Measurements from ENCODE around the gene MINDY3.

The MINDY3 gene

DNA sequence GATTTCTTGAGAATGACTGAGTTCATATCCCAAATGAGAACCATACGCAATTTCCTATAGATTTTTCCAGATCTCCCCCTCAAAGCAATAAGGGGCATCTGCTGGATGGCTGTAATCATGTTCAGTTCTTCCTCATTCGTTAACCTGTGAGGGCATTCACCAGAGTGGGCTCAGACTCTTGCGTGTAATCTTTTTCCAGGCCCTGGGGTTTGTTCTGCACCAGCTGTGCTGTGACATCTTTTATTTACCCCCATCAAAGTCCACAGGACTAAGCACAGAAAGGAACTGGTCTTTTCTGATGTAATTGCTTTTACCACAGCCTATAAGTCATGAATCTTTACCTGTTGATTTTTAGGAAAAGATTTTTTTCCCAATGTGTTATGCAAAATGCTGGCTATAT, 112.7 kb downstream of the MINDY3 start:
- no peak for ATAC-seq
- TF ChIP-seq OSR1 (CRISPR knock-in tag; IDR thresholded peaks at IDR 0.05): no peak
- TF ChIP-seq, protein P1, sequence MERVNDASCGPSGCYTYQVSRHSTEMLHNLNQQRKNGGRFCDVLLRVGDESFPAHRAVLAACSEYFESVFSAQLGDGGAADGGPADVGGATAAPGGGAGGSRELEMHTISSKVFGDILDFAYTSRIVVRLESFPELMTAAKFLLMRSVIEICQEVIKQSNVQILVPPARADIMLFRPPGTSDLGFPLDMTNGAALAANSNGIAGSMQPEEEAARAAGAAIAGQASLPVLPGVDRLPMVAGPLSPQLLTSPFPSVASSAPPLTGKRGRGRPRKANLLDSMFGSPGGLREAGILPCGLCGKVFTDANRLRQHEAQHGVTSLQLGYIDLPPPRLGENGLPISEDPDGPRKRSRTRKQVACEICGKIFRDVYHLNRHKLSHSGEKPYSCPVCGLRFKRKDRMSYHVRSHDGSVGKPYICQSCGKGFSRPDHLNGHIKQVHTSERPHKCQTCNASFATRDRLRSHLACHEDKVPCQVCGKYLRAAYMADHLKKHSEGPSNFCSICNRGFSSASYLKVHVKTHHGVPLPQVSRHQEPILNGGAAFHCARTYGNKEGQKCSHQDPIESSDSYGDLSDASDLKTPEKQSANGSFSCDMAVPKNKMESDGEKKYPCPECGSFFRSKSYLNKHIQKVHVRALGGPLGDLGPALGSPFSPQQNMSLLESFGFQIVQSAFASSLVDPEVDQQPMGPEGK (CRISPR knock-in tag; IDR thresholded peaks at IDR 0.05; ENCODE audit: borderline replicate concordance): no peak
- no peak for TF ChIP-seq CSDC2 (CRISPR knock-in tag; IDR thresholded peaks at IDR 0.05)
- no peak for TF ChIP-seq ESRRG (CRISPR knock-in tag; IDR thresholded peaks at IDR 0.05)
- TF ChIP-seq BACH2 (CRISPR knock-in tag; IDR thresholded peaks at IDR 0.05; ENCODE audit: borderline replicate concordance): no peak
- TF ChIP-seq TOX (CRISPR knock-in tag; IDR thresholded peaks at IDR 0.05; ENCODE audit: borderline replicate concordance): no peak
- no peak for TF ChIP-seq ZNF565 (CRISPR knock-in tag; conservative IDR thresholded peaks at IDR 0.05; ENCODE audit: low read depth)
- no peak for TF ChIP-seq ZNF8 (CRISPR knock-in tag; IDR thresholded peaks at IDR 0.05)
- no peak for TF ChIP-seq TCF4 (CRISPR knock-in tag; IDR thresholded peaks at IDR 0.05; ENCODE audit: borderline replicate concordance)
- TF ChIP-seq, protein P2, sequence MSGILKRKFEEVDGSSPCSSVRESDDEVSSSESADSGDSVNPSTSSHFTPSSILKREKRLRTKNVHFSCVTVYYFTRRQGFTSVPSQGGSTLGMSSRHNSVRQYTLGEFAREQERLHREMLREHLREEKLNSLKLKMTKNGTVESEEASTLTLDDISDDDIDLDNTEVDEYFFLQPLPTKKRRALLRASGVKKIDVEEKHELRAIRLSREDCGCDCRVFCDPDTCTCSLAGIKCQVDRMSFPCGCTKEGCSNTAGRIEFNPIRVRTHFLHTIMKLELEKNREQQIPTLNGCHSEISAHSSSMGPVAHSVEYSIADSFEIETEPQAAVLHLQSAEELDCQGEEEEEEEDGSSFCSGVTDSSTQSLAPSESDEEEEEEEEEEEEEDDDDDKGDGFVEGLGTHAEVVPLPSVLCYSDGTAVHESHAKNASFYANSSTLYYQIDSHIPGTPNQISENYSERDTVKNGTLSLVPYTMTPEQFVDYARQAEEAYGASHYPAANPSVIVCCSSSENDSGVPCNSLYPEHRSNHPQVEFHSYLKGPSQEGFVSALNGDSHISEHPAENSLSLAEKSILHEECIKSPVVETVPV (CRISPR knock-in tag; IDR thresholded peaks at IDR 0.05): no peak
- TF ChIP-seq RARB (CRISPR knock-in tag; IDR thresholded peaks at IDR 0.05): no peak
- TF ChIP-seq, protein P3, sequence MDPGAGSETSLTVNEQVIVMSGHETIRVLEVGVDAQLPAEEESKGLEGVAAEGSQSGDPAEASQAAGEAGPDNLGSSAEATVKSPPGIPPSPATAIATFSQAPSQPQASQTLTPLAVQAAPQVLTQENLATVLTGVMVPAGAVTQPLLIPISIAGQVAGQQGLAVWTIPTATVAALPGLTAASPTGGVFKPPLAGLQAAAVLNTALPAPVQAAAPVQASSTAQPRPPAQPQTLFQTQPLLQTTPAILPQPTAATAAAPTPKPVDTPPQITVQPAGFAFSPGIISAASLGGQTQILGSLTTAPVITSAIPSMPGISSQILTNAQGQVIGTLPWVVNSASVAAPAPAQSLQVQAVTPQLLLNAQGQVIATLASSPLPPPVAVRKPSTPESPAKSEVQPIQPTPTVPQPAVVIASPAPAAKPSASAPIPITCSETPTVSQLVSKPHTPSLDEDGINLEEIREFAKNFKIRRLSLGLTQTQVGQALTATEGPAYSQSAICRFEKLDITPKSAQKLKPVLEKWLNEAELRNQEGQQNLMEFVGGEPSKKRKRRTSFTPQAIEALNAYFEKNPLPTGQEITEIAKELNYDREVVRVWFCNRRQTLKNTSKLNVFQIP (CRISPR knock-in tag; IDR thresholded peaks at IDR 0.05; ENCODE audit: borderline replicate concordance, low read depth): no peak
- TF ChIP-seq GLIS3 (CRISPR knock-in tag; IDR thresholded peaks at IDR 0.05): no peak
- TF ChIP-seq PPARA (CRISPR knock-in tag; IDR thresholded peaks at IDR 0.05; ENCODE audit: borderline replicate concordance): no peak
- TF ChIP-seq, protein P4, sequence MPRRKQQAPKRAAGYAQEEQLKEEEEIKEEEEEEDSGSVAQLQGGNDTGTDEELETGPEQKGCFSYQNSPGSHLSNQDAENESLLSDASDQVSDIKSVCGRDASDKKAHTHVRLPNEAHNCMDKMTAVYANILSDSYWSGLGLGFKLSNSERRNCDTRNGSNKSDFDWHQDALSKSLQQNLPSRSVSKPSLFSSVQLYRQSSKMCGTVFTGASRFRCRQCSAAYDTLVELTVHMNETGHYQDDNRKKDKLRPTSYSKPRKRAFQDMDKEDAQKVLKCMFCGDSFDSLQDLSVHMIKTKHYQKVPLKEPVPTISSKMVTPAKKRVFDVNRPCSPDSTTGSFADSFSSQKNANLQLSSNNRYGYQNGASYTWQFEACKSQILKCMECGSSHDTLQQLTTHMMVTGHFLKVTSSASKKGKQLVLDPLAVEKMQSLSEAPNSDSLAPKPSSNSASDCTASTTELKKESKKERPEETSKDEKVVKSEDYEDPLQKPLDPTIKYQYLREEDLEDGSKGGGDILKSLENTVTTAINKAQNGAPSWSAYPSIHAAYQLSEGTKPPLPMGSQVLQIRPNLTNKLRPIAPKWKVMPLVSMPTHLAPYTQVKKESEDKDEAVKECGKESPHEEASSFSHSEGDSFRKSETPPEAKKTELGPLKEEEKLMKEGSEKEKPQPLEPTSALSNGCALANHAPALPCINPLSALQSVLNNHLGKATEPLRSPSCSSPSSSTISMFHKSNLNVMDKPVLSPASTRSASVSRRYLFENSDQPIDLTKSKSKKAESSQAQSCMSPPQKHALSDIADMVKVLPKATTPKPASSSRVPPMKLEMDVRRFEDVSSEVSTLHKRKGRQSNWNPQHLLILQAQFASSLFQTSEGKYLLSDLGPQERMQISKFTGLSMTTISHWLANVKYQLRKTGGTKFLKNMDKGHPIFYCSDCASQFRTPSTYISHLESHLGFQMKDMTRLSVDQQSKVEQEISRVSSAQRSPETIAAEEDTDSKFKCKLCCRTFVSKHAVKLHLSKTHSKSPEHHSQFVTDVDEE (CRISPR knock-in tag; IDR thresholded peaks at IDR 0.05): no peak

DNA sequence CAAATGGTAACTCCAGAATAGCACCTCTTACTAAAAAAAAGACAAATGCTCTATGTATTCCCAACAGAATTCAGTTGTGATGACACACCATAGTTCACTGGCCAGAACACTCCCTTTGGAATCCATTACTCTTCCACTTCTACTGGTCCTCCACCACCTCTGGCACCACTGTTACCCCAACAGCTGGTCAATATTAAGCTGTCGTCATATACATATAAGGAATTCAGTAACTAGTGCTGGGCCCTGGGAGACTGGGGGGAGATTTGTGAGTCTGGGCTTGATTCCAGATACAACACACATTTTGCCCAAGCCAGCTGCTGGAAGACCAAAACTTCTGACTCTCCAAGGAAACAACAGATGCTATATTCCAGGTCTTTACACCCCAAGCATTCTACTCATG, 114.6 kb downstream of the MINDY3 start:
- no peak for TF ChIP-seq RARB (CRISPR knock-in tag; IDR thresholded peaks at IDR 0.05)
- TF ChIP-seq OSR1 (CRISPR knock-in tag; IDR thresholded peaks at IDR 0.05): no peak
- TF ChIP-seq CSDC2 (CRISPR knock-in tag; IDR thresholded peaks at IDR 0.05): no peak
- no peak for TF ChIP-seq BACH2 (CRISPR knock-in tag; IDR thresholded peaks at IDR 0.05; ENCODE audit: borderline replicate concordance)
- TF ChIP-seq, protein P1 (CRISPR knock-in tag; IDR thresholded peaks at IDR 0.05; ENCODE audit: borderline replicate concordance): no peak
- no peak for TF ChIP-seq ZNF8 (CRISPR knock-in tag; IDR thresholded peaks at IDR 0.05)
- TF ChIP-seq ZFP30 (CRISPR knock-in tag; IDR thresholded peaks at IDR 0.05): no peak
- TF ChIP-seq, protein P5, sequence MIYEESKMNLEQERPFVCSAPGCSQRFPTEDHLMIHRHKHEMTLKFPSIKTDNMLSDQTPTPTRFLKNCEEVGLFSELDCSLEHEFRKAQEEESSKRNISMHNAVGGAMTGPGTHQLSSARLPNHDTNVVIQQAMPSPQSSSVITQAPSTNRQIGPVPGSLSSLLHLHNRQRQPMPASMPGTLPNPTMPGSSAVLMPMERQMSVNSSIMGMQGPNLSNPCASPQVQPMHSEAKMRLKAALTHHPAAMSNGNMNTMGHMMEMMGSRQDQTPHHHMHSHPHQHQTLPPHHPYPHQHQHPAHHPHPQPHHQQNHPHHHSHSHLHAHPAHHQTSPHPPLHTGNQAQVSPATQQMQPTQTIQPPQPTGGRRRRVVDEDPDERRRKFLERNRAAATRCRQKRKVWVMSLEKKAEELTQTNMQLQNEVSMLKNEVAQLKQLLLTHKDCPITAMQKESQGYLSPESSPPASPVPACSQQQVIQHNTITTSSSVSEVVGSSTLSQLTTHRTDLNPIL (CRISPR knock-in tag; IDR thresholded peaks at IDR 0.05; ENCODE audit: low read depth): no peak
- TF ChIP-seq ZC3H10 (CRISPR knock-in tag; IDR thresholded peaks at IDR 0.05): no peak
- no peak for TF ChIP-seq TOX (CRISPR knock-in tag; IDR thresholded peaks at IDR 0.05; ENCODE audit: borderline replicate concordance)
- TF ChIP-seq, protein P3 (CRISPR knock-in tag; IDR thresholded peaks at IDR 0.05; ENCODE audit: borderline replicate concordance, low read depth): no peak
- no peak for TF ChIP-seq TCF4 (CRISPR knock-in tag; IDR thresholded peaks at IDR 0.05; ENCODE audit: borderline replicate concordance)
- no peak for TF ChIP-seq PPARA (CRISPR knock-in tag; IDR thresholded peaks at IDR 0.05; ENCODE audit: borderline replicate concordance)
- TF ChIP-seq SNAI2 (CRISPR knock-in tag; IDR thresholded peaks at IDR 0.05): no peak
- no peak for TF ChIP-seq ZFP3 (CRISPR knock-in tag; IDR thresholded peaks at IDR 0.05)
- TF ChIP-seq, protein P4 (CRISPR knock-in tag; IDR thresholded peaks at IDR 0.05): no peak
- ATAC-seq: no peak

Data from SK-N-SH treated with all-trans-retinoic acid at 6 μM for 48 hours (cell line).